Measurements from ENCODE around the gene TRNP1.
"Not testable (repeated sequence)": the region's sequence is repeated elsewhere in the genome, so short reads cannot be mapped to it uniquely, and the experiment has no call there.

TRNP1 gene

GRCh38 chr1:26976621-26977510, 16.6 kb upstream of the TRNP1 start:
- no peak for DNase-seq

GRCh38 chr1:26978901-26979300, 14.6 kb upstream of the TRNP1 start:
- no peak for DNase-seq

- DNase-seq = no peak
Observed at GRCh38 chr1:26981146-26981846, 12.2 kb upstream of the TRNP1 start.

- no peak for DNase-seq
Observed at GRCh38 chr1:26983863-26984262, 9.6 kb upstream of the TRNP1 start.

- no peak for DNase-seq
Observed at GRCh38 chr1:26984291-26984690, 9.2 kb upstream of the TRNP1 start.

DNA sequence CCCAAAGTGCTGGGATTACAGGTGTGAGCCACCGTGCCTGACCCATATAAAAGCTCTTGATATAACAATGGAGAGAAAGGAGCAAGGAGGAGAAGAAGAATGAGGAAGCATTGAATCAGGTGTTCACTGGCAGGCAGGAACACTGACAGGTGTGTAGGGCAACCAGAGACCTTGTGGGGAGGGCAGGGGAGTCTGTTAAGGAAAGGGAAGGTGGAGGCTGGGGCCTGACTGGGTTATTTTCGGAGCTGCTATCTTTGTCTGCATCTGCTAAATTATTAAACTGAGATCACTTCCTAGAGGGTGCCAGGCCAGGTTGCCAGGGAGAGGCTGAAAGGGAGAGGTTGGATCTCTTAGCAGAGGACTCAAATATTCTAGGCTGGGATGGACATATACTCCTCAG, 6.8 kb upstream of the TRNP1 start:
- DNase-seq = no peak

DNA sequence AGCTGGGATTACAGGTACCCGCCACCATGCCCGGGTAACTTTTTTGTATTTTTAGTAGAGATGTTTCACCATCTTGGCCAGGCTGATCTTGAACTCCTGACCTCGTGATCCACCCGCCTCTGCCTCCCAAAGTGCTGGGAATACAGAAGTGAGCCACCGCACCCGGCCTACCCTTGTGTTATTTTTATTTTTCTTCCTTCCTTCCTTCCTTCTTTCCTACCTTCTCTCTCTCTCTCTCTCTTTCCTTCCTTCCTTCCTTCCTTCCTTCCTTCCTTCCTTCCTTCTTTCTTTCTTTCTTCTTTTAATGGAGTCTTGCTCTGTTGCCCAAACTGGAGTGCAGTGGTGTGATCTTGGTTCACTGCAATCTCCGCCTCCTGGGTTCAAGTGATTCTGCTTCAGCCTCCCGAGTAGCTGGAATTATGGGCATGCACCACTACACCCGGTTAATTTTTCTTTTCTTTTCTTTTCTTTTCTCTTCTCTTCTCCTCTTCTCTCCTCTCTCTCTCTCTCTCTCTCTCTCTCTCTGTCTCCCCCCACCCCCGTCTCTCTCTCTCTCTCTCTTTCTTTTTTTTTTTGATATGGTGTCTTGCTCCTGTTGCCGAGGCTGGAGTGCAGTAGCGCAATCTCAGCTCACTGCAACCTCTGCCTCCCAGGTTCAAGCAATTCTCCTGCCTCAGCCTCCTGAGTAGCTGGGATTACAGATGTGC, 3.9 kb upstream of the TRNP1 start:
- DNase-seq = not testable (repeated sequence)

DNA sequence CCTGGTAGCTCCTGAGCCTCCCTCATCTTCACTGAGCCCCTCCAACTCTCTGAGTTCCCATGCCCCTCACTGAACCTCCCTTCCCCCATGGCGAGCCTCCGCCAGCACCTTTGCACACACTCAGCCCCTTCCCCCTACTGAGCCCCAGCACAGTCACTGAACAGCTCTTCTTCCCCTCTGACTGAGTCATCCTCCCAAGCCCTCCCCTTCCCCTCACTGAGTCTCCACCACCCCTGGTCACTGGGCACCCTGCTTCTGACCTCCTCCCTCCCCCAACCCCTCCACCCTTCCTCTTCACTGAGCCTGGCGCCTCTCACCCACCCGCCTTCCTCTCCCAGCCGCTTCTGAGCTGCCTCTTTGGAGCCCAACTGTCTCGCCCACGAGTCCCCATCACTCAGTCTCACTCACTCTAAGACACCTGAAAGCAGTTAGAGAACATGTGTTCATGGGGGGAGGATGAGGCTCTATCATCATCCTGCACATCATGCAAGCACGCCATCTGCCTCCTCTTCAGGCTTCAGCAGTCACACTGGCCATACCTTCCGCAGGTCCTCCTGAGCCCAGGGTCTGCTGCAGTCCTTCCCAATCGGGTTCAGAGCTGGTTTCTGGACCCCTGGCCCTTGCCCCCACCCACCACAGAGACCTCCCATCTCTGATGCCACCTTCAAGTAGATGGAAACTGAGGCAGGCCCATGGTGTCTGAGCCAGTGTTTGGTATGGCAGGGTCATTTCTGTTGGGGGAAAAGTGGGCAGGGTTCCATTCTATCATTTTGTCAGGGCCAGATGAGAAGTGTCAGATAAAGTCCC, 2.0 kb upstream of the TRNP1 start:
- no peak for DNase-seq

DNA sequence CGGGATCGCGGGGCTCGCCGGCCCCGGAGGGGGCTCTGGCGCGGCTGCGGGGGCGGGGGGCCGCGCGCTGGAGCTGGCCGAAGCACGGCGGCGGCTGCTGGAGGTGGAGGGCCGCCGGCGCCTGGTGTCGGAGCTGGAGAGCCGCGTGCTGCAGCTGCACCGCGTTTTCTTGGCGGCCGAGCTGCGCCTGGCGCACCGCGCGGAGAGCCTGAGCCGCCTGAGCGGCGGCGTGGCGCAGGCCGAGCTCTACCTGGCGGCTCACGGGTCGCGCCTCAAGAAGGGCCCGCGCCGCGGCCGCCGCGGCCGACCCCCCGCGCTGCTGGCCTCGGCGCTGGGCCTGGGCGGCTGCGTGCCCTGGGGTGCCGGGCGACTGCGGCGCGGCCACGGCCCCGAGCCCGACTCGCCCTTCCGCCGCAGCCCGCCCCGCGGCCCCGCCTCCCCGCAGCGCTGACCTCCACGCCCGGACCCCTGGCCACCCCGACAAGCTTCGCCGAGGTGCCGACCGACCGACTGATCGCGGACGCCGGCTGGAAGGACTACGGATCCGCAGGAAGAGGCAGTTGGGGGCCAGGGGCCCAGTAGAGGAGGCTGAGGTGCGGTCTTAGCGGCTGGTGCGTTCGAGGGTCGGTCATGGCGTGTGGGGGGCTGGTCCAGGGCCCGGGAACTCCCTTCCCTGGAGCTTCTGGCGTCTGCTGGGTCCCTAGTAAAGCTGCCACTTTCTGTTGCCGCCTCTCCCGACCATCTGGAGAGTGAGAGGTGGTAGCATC, 711 bp downstream of the TRNP1 start:
- no peak for DNase-seq

- DNase-seq = no peak
Observed at GRCh38 chr1:26994787-26995517, 1.5 kb downstream of the TRNP1 start.

- no peak for DNase-seq
Observed at GRCh38 chr1:26996024-26996423, 2.5 kb downstream of the TRNP1 start.

DNA sequence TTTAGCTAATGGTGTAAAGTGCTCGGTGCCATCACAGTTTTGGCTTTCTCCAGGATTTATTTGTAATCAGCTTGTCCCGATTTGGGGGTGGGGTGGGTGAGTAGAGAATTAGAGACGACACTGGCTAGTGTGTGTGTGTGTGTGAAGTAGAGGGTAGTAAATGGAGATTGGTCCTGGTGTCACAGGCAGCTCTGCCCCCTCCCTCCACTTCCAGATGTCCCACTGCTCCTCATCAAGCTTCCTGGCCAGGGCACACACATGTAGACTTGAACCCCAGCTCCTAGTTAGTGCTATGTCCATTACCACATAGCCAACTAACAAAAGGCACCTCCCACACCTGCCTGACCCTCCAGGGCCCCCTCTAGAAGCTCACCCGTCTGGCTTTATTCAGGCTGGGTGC, 3.2 kb downstream of the TRNP1 start:
- DNase-seq = no peak

GRCh38 chr1:26998429-26999300, 5.2 kb downstream of the TRNP1 start:
- DNase-seq = no peak

- DNase-seq = no peak
Observed at GRCh38 chr1:26999440-26999987, 6.0 kb downstream of the TRNP1 start.

DNA sequence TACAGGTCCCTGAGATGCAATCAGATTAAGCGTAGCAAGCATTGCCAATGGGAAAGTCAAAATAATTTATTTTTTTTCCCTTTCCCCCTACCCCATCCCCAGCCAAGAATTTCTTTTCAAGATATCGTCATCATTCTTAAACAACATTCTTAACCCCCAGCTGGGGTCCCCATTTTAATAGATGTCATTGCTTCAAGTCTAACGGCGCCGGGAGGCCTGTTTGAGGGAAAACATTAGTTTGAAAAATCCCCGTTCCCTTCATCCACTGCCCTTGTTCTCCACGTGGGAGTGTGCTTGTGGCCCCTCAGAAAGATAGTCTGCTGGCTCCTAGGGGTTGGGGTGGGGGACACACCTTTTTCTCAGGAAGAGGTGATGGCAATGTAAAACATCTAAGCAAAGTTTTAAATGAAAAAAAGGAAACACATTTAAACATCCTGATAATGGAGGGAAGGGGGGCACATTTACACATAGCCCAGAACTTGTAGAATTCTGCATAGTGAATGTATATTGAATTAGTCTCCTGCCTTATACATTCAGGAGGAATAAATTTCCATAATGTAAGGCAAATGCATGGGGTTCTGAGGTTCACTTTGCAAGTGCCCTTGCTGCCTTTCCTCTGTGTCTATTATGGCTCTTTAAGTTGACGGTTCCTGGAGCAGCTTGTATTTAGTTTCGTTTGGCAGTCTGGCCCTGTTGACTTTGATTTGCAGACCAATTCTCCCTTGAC, 6.8 kb downstream of the TRNP1 start:
- no peak for DNase-seq

- DNase-seq = no peak
Observed at GRCh38 chr1:27000817-27001460, 7.4 kb downstream of the TRNP1 start.

DNA sequence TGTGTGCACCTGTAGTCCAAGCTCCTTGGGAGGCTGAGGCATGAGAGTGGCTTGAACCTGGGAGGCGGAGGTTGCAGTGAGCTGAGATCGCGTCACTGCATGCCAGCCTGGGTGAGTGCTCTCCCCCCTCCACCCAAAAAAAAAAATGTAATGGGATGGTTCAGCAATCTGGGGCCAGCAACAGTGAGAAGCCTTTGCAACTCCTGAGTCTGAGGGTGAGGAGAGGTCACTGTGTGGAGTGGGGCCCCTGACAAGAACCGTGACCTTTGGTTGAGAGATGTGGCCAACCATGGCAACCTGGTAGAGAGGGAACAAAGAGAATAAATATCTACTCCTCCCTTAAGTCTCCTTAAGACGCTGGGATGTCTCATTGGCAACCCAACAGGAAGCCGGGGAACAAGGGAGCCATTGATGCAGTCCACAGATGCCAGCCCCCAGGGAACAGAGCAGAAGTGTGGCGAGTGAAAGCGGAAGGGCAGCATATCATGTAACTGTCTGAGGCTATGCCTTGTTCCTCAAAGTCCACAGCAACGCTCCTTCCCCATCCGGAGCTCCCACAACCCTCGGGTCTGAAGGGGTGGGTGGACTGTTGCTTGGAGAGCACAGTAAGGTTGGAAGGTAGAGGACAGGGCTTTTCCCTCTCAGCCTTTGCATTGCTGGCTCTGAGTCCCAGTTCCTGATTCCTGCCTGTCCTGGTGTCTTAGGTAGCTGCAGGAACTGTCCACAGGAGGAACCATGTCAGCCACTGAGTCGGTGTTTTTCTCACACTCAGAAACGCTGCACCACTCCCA, 8.3 kb downstream of the TRNP1 start:
- DNase-seq = no peak

Measured in activated CD4-positive, alpha-beta T cell treated with anti-CD3 and anti-CD28 coated beads for 1 hour (primary cell).